Subcutaneous abdominal adipose tissue (tissue), 5 donors: ENCODE results near the gene GZF1.
A peak's percentile ranks its signal among the peaks of the same experiment; 100 is the strongest.

Experiments
- H3K27ac ChIP-seq: one replicate; pipeline ENCODE4 v1.7.0; 2013; ENCODE audit warnings: low read depth, mild to moderate bottlenecking, inconsistent platforms, low read length, moderate library complexity
- H3K27me3 ChIP-seq, 5 donors: one replicate each; pipeline ENCODE4 v1.7.0; 2013; ENCODE audit warnings: low read length in 5 of 5, inconsistent platforms in 1 of 5; ENCODE audit not compliant: control insufficient read depth in 5 of 5, insufficient read depth in 4 of 5
- H3K36me3 ChIP-seq, 5 donors: one replicate each; pipeline ENCODE4 v1.7.0; 2013; ENCODE audit warnings: low read length in 5 of 5; ENCODE audit not compliant: control insufficient read depth in 5 of 5, insufficient read depth in 5 of 5
- H3K4me1 ChIP-seq, 5 donors: one replicate each; pipeline ENCODE4 v1.7.0; 2013; ENCODE audit warnings: low read length in 5 of 5, mild to moderate bottlenecking in 3 of 5, moderate library complexity in 1 of 5; ENCODE audit not compliant: control insufficient read depth in 5 of 5, insufficient read depth in 5 of 5
- H3K4me3 ChIP-seq, 5 donors: one replicate each; pipeline ENCODE4 v1.7.0; 2013; ENCODE audit warnings: low read length in 5 of 5, low read depth in 1 of 5
- H3K9ac ChIP-seq, 5 donors: one replicate each; pipeline ENCODE4 v1.7.0; 2013; ENCODE audit warnings: low read length in 5 of 5, mild to moderate bottlenecking in 4 of 5, moderate library complexity in 3 of 5
- H3K9me3 ChIP-seq, 5 donors: one replicate each; pipeline ENCODE4 v1.7.0; 2013; ENCODE audit warnings: low read length in 5 of 5; ENCODE audit not compliant: control insufficient read depth in 5 of 5
- donor health status: healthy.
- donor health status: healthy.
- donor health status: healthy.
- donor health status: healthy.
- donor health status: healthy.

GZF1 gene

GRCh38 chr20:23403751-23404150 lies 41.8 kb downstream of the GZF1 start:
- peak overlapping the region in 1 of 5 donors; percentile 14 for H3K9ac ChIP-seq
- H3K9me3 ChIP-seq = no peaks in the 10 kb centered on the region
- peaks cover 4 to 11% (median 8%) of the 10 kb centered on the region in 5 donors for H3K36me3 ChIP-seq
- H3K27ac ChIP-seq = no peak overlapping the region
- H3K4me1 ChIP-seq = no peaks in the 10 kb centered on the region
- H3K27me3 ChIP-seq = no peaks in the 10 kb centered on the region
- H3K4me3 ChIP-seq = no peak overlapping the region

- Histone ChIP-seq H3K27ac (no peak overlapping the region), H3K9ac (peak overlapping the region in 1 of 5 donors; percentile 14), H3K4me3 (no peak overlapping the region), H3K4me1 (no peaks in the 10 kb centered on the region), H3K9me3 (no peaks in the 10 kb centered on the region), H3K36me3 (peaks cover 4 to 11% (median 8%) of the 10 kb centered on the region in 5 donors), H3K27me3 (no peaks in the 10 kb centered on the region)
Measured at GRCh38 chr20:23404196-23404595, 42.2 kb downstream of the GZF1 start.

GRCh38 chr20:23406880-23407279 lies 44.9 kb downstream of the GZF1 start:
- no peak overlapping the region for H3K9ac ChIP-seq
- no peaks in the 10 kb centered on the region for H3K9me3 ChIP-seq
- H3K27me3 ChIP-seq = no peaks in the 10 kb centered on the region
- H3K27ac ChIP-seq = no peak overlapping the region
- peaks cover 0 to 8% (median 3%) of the 10 kb centered on the region in 5 donors for H3K36me3 ChIP-seq
- no peak overlapping the region for H3K4me3 ChIP-seq
- H3K4me1 ChIP-seq = peaks cover 0 to 14% (median 10%) of the 10 kb centered on the region in 5 donors

- H3K27me3 ChIP-seq = no peaks in the 10 kb centered on the region
- no peaks in the 10 kb centered on the region for H3K9me3 ChIP-seq
- peaks cover 0 to 19% (median 16%) of the 10 kb centered on the region in 5 donors for H3K4me1 ChIP-seq
- peaks cover 0 to under 1% (median 0%) of the 10 kb centered on the region in 5 donors for H3K36me3 ChIP-seq
- H3K4me3 ChIP-seq = no peak overlapping the region
- H3K9ac ChIP-seq = no peak overlapping the region
- H3K27ac ChIP-seq = no peak overlapping the region
Measured at GRCh38 chr20:23407781-23408464, 45.9 kb downstream of the GZF1 start.

GRCh38 chr20:23408957-23409356 lies 47.0 kb downstream of the GZF1 start:
- Histone ChIP-seq H3K9me3 (no peaks in the 10 kb centered on the region), H3K27ac (no peak overlapping the region), H3K4me1 (peaks cover 0 to 19% (median 16%) of the 10 kb centered on the region in 5 donors), H3K9ac (no peak overlapping the region), H3K36me3 (no peaks in the 10 kb centered on the region), H3K27me3 (no peaks in the 10 kb centered on the region), H3K4me3 (no peak overlapping the region)

- Histone ChIP-seq H3K9me3 (no peaks in the 10 kb centered on the region), H3K9ac (no peak overlapping the region), H3K4me1 (peaks cover 0 to 19% (median 16%) of the 10 kb centered on the region in 5 donors), H3K4me3 (no peak overlapping the region), H3K27ac (no peak overlapping the region), H3K36me3 (no peaks in the 10 kb centered on the region), H3K27me3 (no peaks in the 10 kb centered on the region)
Measured at GRCh38 chr20:23409800-23410199, 47.8 kb downstream of the GZF1 start.

- Histone ChIP-seq H3K27me3 (no peaks in the 10 kb centered on the region), H3K27ac (no peak overlapping the region), H3K9me3 (no peaks in the 10 kb centered on the region), H3K4me1 (peaks cover 0 to 20% (median 16%) of the 10 kb centered on the region in 5 donors), H3K4me3 (no peak overlapping the region), H3K36me3 (no peaks in the 10 kb centered on the region), H3K9ac (no peak overlapping the region)
Measured at GRCh38 chr20:23410916-23411695, 49.1 kb downstream of the GZF1 start.

GRCh38 chr20:23412026-23412425 lies 50.0 kb downstream of the GZF1 start:
- H3K9me3 ChIP-seq = no peaks in the 10 kb centered on the region
- H3K9ac ChIP-seq = no peak overlapping the region
- no peak overlapping the region for H3K27ac ChIP-seq
- H3K36me3 ChIP-seq = no peaks in the 10 kb centered on the region
- peak overlapping the region in 1 of 5 donors; percentile 29 for H3K4me3 ChIP-seq
- H3K4me1 ChIP-seq = peaks cover 0 to 21% (median 16%) of the 10 kb centered on the region in 5 donors
- no peaks in the 10 kb centered on the region for H3K27me3 ChIP-seq

GRCh38 chr20:23413862-23414422 lies 52.0 kb downstream of the GZF1 start:
- Histone ChIP-seq H3K4me1 (peaks cover 0 to 21% (median 17%) of the 10 kb centered on the region in 5 donors), H3K9me3 (no peaks in the 10 kb centered on the region), H3K36me3 (no peaks in the 10 kb centered on the region), H3K4me3 (no peak overlapping the region), H3K27me3 (no peaks in the 10 kb centered on the region), H3K27ac (no peak overlapping the region), H3K9ac (no peak overlapping the region)
